ENCODE results near the gene FHIP1B.

FHIP1B gene

GRCh38 chr11:6201481-6201880 is 33.0 kb downstream of the FHIP1B start:
- no peak for DNase-seq (ENCODE audit: low read depth in 1 of 2, low spot score in 1 of 2)

- DNase-seq (ENCODE audit: low read depth in 1 of 2, low spot score in 1 of 2): no peak
These were observed 33.5 kb downstream of the FHIP1B start for GRCh38 chr11:6200975-6201374.

GRCh38 chr11:6199174-6199810 is 35.1 kb downstream of the FHIP1B start, which contains the start of gene OR52W1:
Gene OR52W1, plus strand, starts transcription at chr11:6199224. Its CDS starts 0 bp downstream, at chr11:6199224.
- DNase-seq (ENCODE audit: low read depth in 1 of 2, low spot score in 1 of 2): no peak

DNA sequence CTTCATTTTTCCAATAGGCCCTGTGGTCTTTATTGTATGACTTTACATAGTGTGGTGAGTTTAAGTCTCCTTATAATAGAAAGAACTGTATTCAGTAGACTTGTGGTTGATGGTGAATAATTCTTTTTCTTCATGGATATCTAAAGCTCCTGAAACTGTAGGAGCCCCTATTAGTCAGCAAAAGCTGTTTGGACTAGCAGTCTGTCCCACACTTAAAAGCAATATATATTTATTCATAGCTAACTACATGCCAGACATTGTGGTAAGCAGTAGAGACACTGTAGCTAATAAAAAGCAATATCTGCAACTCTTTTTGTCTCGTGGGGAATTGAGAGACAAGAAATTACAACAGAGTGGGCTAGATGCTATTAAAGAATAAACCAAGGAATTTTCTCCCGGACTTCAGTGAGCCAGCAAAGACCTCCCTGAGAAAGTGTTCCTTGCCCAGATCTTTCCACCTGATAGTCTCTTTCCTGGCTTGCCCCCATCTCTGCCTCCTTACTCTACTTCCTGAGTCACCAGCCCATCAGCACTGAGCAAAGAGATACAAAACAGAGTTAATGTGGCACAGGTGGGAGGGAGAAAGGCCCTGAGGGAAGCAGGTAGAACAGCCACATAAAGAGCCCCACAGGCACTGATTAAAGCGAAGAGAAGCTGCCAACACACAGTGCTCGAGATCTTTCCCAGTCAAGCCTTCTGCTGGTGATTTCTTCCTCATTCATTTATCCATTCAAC is 36.8 kb downstream of the FHIP1B start:
- DNase-seq (ENCODE audit: low read depth in 1 of 2, low spot score in 1 of 2): no peak

GRCh38 chr11:6196396-6196795 is 38.0 kb downstream of the FHIP1B start:
- no peak for DNase-seq (ENCODE audit: low read depth in 1 of 2, low spot score in 1 of 2)

DNA sequence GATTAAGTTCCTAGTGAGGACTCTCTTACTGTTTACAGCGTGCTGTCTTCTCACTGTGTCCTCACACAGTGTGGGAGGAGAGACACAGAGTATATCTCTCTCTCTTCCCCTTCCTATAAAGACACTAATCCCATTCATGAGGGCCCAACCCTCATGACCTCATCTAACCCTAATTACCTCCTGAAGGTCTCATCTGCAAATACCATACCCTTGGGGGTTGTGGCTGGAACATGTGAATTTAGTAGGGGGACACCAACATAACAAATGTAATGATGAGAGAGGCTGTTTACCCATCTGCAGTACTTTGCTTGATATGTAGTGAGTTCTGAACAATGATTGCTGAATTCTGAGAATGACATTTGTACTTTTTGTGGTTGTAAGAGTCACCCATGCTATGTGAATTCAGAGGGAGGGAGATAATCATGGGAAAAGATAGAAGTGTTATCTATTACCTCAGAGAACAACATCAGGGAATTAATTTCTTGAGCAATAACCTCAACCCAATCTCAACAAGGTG is 40.3 kb downstream of the FHIP1B start:
- no peak for DNase-seq (ENCODE audit: low read depth in 1 of 2, low spot score in 1 of 2)

GRCh38 chr11:6191742-6192141 is 42.7 kb downstream of the FHIP1B start:
- no peak for DNase-seq (ENCODE audit: low read depth in 1 of 2, low spot score in 1 of 2)

DNA sequence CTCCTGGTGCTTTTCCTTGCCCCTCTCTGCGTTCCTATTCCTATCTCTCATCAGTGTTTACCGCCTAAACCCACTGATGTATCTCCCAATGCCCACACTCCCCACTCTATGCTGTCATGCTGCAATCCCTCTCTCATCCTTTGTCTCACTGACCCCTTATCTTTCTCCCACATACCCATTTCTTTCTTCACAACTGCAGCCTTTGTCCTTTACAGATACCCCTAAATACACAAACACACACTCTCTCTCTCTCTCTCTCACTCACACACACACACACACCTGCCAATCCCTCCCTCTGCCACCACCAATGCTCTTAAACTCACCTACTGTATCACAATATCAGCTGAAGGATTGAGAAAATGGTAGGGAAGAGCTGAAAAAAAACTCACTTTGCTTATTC is 59.0 kb downstream of the FHIP1B start:
- DNase-seq (ENCODE audit: low read depth in 1 of 2, low spot score in 1 of 2): no peak

- no peak for DNase-seq (ENCODE audit: low read depth in 1 of 2, low spot score in 1 of 2)
These were observed 64.2 kb downstream of the FHIP1B start, which contains the start of gene OR52B2 for GRCh38 chr11:6170226-6170625. Gene OR52B2, minus strand, starts transcription at chr11:6170326. Its CDS starts 0 bp downstream, at chr11:6170326.

Measured in activated T-helper 1 cell treated with anti-CD3 and anti-CD28 coated beads, Interleukin-2, amount 50 U/mL, for 16 hours (primary cell).